Measurements from ENCODE around the gene MYO9A. TPM values are rescaled to one million over a fixed set of nuclear protein-coding genes. Genes with fewer than 3 reads are reported as not detected.

Gene MYO9A
- total and polyA plus RNA-seq, 3 experiments from 2014 or later, result 20.3 to 22.2 (median 22.0) TPM

DNA sequence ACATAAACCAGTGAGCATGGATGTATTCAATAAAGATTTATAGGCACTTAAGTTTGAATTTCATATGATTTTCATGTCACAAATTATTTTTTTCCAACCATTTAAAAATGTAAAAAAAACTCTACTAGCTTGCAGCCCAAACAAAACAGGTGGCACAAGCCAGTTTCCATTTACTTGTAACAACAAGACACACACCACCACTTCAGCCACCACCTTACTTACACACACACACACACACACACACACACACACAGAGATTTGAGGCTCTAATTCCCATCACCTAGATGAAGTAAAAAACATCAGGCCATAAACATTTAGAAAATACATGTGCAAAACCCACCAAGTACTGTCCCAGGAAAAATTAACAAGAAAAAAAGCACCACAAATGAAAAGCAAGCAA lies 25.3 kb downstream of the MYO9A start:
- no peak overlapping the region for H3K27ac ChIP-seq (ENCODE audit: low read depth, low read length)
- peak overlapping the region in 1 of 8 donors; percentile 80 for H3K27ac Mint-ChIP-seq
- H3K4me1 ChIP-seq (ENCODE audit: insufficient read depth, low read length), result no peaks in the 10 kb centered on the region
- H3K4me1 Mint-ChIP-seq, result peaks cover 6 to 10% (median 8%) of the 10 kb centered on the region in 3 donors
- H3K36me3 ChIP-seq (ENCODE audit: insufficient read depth, low read length), result no peaks in the 10 kb centered on the region
- H3K9me3 Mint-ChIP-seq, result no peaks in the 10 kb centered on the region
- no peak for DNase-seq
- H3K4me3 ChIP-seq (ENCODE audit: low read length), result no peak overlapping the region
- H3K27me3 ChIP-seq (ENCODE audit: insufficient read depth, low read length, poor library complexity, severe bottlenecking), result no peaks in the 10 kb centered on the region
- no peaks in the 10 kb centered on the region for H3K9me3 ChIP-seq (ENCODE audit: low read length)
- H3K36me3 Mint-ChIP-seq, result peaks cover 0 to 9% (median 1%) of the 10 kb centered on the region in 3 donors
- CTCF ChIA-PET, result no interaction called here
- H3K27me3 Mint-ChIP-seq, result no peaks in the 10 kb centered on the region
- no peak overlapping the region for H3K4me3 Mint-ChIP-seq
- POLR2A ChIA-PET, result no interaction called here

DNA sequence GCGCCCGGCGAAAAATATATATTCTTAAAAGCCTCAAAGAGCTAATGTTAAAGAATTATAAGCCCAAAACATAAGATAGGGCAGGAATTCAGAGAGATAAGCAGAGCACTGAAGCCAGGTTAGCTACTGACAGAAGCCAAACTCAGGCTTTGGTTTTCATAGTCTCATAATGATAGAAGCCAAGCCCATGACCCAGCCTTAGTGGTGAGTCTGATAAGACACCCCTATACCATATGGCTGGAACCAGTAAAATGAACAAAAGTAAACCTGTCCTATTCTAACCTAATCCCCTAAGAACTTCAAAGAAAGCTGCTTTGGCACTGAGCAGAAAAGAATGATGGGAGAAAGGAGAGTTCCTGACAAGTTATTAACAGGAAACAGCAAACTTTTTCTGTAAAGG lies 25.9 kb downstream of the MYO9A start:
- H3K36me3 ChIP-seq (ENCODE audit: insufficient read depth, low read length), result no peaks in the 10 kb centered on the region
- Mint-ChIP-seq H3K4me1 (peaks cover 4 to 10% (median 8%) of the 10 kb centered on the region in 3 donors), H3K4me3 (no peak overlapping the region), H3K36me3 (peaks cover 0 to 12% (median 4%) of the 10 kb centered on the region in 3 donors), H3K27ac (no peak overlapping the region), H3K27me3 (no peaks in the 10 kb centered on the region), H3K9me3 (no peaks in the 10 kb centered on the region)
- no peak for DNase-seq
- no peaks in the 10 kb centered on the region for H3K9me3 ChIP-seq (ENCODE audit: low read length)
- H3K4me3 ChIP-seq (ENCODE audit: low read length), result no peak overlapping the region
- no peak overlapping the region for H3K27ac ChIP-seq (ENCODE audit: low read depth, low read length)
- ChIA-PET CTCF (no interaction called here), POLR2A (no interaction called here)
- no peaks in the 10 kb centered on the region for H3K4me1 ChIP-seq (ENCODE audit: insufficient read depth, low read length)
- H3K27me3 ChIP-seq (ENCODE audit: insufficient read depth, low read length, poor library complexity, severe bottlenecking), result no peaks in the 10 kb centered on the region

DNA sequence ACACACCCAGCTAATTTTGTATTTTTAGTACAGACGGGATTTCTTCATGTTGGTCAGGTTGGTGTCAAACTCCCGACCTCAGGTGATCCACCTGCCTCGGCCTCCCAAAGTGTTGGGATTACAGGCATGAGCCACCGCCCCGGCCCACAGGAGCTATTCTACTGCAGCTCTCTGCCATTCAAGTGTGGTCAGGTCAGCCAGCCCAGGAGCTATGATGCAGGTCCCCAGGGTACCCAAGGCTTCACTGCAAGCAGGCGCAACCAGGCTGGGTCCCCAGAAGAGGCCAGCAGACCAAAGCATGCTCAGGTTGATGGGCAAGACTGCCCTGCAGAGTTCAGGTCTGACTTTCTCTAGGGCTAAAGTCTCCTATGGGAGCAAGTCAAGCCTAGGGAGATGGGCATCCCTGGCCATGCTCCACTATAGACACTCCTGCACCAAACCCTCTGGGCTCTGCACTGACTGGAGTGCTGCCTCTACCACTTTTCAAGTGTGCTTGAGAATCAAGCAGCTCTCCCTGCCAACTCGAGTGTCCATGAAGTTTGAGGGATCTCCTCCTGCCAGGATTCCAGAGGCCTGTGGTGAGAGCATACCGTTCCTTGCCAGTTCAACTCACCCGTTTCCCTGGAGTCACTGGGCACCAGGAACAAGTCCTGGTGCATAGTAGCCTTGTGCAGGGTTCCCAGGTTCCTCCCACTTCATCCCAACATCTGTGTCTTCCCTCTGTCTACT lies 30.9 kb downstream of the MYO9A start:
- H3K27ac ChIP-seq (ENCODE audit: low read depth, low read length), result no peak overlapping the region
- ChIA-PET CTCF (no interaction called here), POLR2A (no interaction called here)
- H3K36me3 Mint-ChIP-seq, result peaks cover 7 to 14% (median 9%) of the 10 kb centered on the region in 3 donors
- no peaks in the 10 kb centered on the region for H3K27me3 Mint-ChIP-seq
- peaks cover 0 to 9% (median 2%) of the 10 kb centered on the region in 5 donors for H3K9me3 Mint-ChIP-seq
- peaks cover 2 to 5% (median 3%) of the 10 kb centered on the region in 3 donors for H3K4me1 Mint-ChIP-seq
- no peaks in the 10 kb centered on the region for H3K27me3 ChIP-seq (ENCODE audit: insufficient read depth, low read length, poor library complexity, severe bottlenecking)
- H3K4me3 ChIP-seq (ENCODE audit: low read length), result no peak overlapping the region
- no peak overlapping the region for H3K27ac Mint-ChIP-seq
- no peak for DNase-seq
- no peaks in the 10 kb centered on the region for H3K9me3 ChIP-seq (ENCODE audit: low read length)
- H3K4me1 ChIP-seq (ENCODE audit: insufficient read depth, low read length), result no peaks in the 10 kb centered on the region
- H3K4me3 Mint-ChIP-seq, result no peak overlapping the region
- H3K36me3 ChIP-seq (ENCODE audit: insufficient read depth, low read length), result no peaks in the 10 kb centered on the region

DNA sequence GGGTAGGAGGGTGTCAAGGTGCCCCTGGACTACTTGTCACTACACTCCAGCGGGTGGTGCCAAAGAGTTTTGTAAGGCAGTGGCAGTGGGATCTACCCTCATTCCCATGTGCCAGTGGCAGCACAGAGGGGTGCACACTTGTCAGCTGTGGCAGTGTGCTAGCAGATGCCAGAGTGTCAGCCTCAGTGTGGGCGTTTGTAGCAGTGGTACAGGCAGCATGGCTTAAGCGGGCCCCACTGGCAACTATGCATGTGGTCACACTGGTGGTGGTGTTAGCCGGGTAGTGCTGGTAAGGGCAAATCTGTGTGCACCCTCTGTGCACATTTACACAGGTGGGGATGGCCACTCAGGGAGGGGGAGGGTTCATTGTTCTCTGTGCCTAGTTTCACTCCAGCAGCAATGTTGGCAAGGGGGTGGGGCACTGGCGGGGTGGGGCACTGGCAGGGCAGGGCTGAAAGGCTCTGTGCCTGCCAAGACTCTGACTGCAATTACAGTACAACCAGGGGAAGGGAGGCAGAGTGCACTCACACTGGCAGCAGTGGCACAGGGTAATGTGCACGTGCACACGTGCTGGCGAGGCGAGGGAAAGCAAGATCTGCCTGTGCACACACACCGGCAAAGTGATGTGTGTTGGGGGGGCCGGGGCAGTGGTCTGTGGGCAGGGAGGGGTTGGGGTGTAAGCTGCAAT lies 31.8 kb downstream of the MYO9A start:
- Mint-ChIP-seq H3K4me3 (no peak overlapping the region), H3K9me3 (peaks cover 0 to 9% (median 2%) of the 10 kb centered on the region in 5 donors), H3K36me3 (peaks cover 7 to 13% (median 9%) of the 10 kb centered on the region in 3 donors), H3K4me1 (no peaks in the 10 kb centered on the region), H3K27ac (no peak overlapping the region), H3K27me3 (no peaks in the 10 kb centered on the region)
- Histone ChIP-seq H3K27ac (ENCODE audit: low read depth, low read length) (no peak overlapping the region), H3K27me3 (ENCODE audit: insufficient read depth, low read length, poor library complexity, severe bottlenecking) (no peaks in the 10 kb centered on the region), H3K4me3 (ENCODE audit: low read length) (no peak overlapping the region), H3K9me3 (ENCODE audit: low read length) (no peaks in the 10 kb centered on the region), H3K36me3 (ENCODE audit: insufficient read depth, low read length) (no peaks in the 10 kb centered on the region), H3K4me1 (ENCODE audit: insufficient read depth, low read length) (no peaks in the 10 kb centered on the region)
- no peak for DNase-seq
- ChIA-PET CTCF (no interaction called here), POLR2A (no interaction called here)

DNA sequence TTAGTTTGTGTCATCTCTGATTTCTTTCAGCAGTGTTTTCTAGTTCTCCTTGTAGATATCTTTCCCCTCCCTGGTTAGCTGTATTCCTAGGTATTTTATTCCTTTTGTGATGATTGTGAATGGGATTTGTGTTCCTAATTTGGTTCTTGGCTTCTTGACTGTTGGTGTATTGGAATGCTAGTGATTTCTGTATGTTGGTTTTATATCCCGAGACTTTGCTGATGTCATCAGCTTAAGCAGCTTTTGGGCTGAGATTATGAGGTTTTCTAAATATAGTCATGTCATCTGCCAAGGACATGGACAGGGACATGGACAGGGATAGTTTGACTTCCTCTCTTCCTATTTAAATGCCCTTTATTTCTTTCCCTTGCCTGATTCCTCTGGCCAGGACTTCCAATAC lies 35.8 kb downstream of the MYO9A start:
- Mint-ChIP-seq H3K36me3 (peaks cover 3 to 9% (median 6%) of the 10 kb centered on the region in 3 donors), H3K4me3 (no peak overlapping the region), H3K4me1 (peaks cover 10 to 30% (median 26%) of the 10 kb centered on the region in 3 donors), H3K9me3 (peaks cover 0 to 9% (median 2%) of the 10 kb centered on the region in 5 donors), H3K27ac (peak overlapping the region in 1 of 8 donors; percentile 44), H3K27me3 (no peaks in the 10 kb centered on the region)
- CTCF ChIA-PET, result no interaction called here
- H3K27me3 ChIP-seq (ENCODE audit: insufficient read depth, low read length, poor library complexity, severe bottlenecking), result no peaks in the 10 kb centered on the region
- H3K36me3 ChIP-seq (ENCODE audit: insufficient read depth, low read length), result no peaks in the 10 kb centered on the region
- H3K9me3 ChIP-seq (ENCODE audit: low read length), result no peaks in the 10 kb centered on the region
- H3K4me1 ChIP-seq (ENCODE audit: insufficient read depth, low read length), result no peaks in the 10 kb centered on the region
- H3K4me3 ChIP-seq (ENCODE audit: low read length), result no peak overlapping the region
- POLR2A ChIA-PET, result no interaction called here
- no peak overlapping the region for H3K27ac ChIP-seq (ENCODE audit: low read depth, low read length)
- DNase-seq, result no peak

DNA sequence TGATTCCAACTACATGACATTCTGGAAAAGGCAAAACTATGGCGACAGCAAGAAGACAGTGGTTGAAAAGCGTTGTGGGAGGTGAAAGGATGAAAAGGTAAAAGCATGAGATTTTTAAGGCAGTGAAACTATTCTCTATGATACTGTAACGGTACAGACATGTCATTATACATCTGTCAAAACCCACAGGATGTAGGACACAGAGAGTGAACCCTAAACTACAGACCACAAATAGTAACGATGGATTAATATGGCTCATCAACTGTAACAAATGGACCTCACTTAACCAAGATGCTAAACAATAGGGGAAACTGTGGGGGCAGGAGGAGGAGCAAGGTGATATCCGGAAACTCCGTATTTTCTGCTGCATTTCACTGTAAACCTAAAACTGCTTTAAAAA lies 39.1 kb downstream of the MYO9A start:
- Mint-ChIP-seq H3K4me1 (peaks cover 19 to 47% (median 44%) of the 10 kb centered on the region in 3 donors), H3K27me3 (no peaks in the 10 kb centered on the region), H3K27ac (peak overlapping the region in 3 of 8 donors; percentile 1 to 69 (median 51)), H3K9me3 (peaks cover 0 to 9% (median 2%) of the 10 kb centered on the region in 5 donors), H3K36me3 (peaks cover 1 to 6% (median 3%) of the 10 kb centered on the region in 3 donors), H3K4me3 (peak overlapping the region in 2 of 7 donors; percentile 11)
- H3K36me3 ChIP-seq (ENCODE audit: insufficient read depth, low read length), result no peaks in the 10 kb centered on the region
- ChIA-PET POLR2A (no interaction called here), CTCF (no interaction called here)
- H3K27ac ChIP-seq (ENCODE audit: low read depth, low read length), result no peak overlapping the region
- no peaks in the 10 kb centered on the region for H3K9me3 ChIP-seq (ENCODE audit: low read length)
- no peak for DNase-seq
- no peaks in the 10 kb centered on the region for H3K27me3 ChIP-seq (ENCODE audit: insufficient read depth, low read length, poor library complexity, severe bottlenecking)
- H3K4me3 ChIP-seq (ENCODE audit: low read length), result no peak overlapping the region
- no peaks in the 10 kb centered on the region for H3K4me1 ChIP-seq (ENCODE audit: insufficient read depth, low read length)

DNA sequence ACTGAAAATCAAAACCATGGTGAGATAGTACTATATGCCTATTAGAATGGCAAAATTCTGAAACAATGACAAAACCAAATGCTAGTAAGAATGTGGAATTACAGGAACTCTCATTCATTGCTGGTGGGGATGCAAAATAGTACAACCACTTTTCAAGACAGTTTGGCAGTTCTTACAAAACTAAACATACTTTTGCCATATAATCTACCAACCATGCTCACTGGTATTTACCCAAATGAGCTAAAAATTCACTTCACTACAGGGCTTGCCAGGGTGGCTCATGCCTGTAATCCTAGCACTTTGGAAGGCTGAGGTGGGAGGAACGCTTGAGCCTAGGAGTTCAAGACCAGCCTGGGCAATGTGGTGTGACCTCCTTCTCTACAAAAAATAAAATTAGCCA lies 40.0 kb downstream of the MYO9A start:
- Histone ChIP-seq H3K4me3 (ENCODE audit: low read length) (no peak overlapping the region), H3K4me1 (ENCODE audit: insufficient read depth, low read length) (no peaks in the 10 kb centered on the region), H3K27me3 (ENCODE audit: insufficient read depth, low read length, poor library complexity, severe bottlenecking) (no peaks in the 10 kb centered on the region), H3K27ac (ENCODE audit: low read depth, low read length) (no peak overlapping the region), H3K9me3 (ENCODE audit: low read length) (no peaks in the 10 kb centered on the region), H3K36me3 (ENCODE audit: insufficient read depth, low read length) (no peaks in the 10 kb centered on the region)
- Mint-ChIP-seq H3K4me1 (peaks cover 19 to 54% (median 44%) of the 10 kb centered on the region in 3 donors), H3K9me3 (peaks cover 0 to 5% (median under 1%) of the 10 kb centered on the region in 5 donors), H3K27me3 (no peaks in the 10 kb centered on the region), H3K4me3 (no peak overlapping the region), H3K27ac (peak overlapping the region in 2 of 8 donors; percentile 34 to 64), H3K36me3 (peaks cover 0 to 6% (median 3%) of the 10 kb centered on the region in 3 donors)
- ChIA-PET POLR2A (no interaction called here), CTCF (no interaction called here)
- no peak for DNase-seq

DNA sequence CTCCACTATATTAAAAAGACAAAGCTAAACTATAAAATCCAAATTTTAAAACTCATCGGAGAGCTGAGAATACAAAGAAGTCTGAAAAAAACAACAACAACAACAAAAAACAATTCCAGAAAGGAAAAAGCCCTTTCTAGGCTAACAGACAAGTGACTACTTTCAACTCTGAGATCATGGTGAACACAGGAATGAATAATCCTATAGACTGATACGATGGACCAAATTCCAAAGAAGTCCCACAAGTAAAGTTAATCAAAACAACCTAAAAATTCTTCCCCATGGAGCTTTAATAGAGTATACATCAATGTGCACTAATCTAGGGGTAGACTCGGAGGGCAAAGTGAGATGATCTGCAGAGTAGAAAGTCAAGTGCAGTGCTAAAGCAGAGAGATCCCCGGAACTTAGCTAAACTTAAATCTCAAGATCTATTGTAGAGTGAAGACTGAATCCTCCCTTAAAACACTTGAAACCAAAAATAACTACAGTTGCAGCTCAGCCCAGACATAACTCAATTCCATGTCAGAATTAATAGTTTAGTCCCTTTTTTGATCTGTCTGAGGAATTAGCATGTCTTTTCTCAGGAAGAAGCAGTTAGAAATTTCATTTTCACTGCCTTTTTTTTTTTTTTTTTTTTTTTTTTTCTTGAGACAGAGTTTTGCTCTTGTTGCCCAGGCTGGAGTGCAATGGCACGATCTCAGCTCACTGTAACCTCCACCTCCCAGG lies 43.5 kb downstream of the MYO9A start:
- Mint-ChIP-seq H3K27ac (no peak overlapping the region), H3K9me3 (no peaks in the 10 kb centered on the region), H3K27me3 (peaks cover 0 to 2% of the 10 kb centered on the region in 2 donors), H3K36me3 (peaks cover 0 to 6% (median 3%) of the 10 kb centered on the region in 3 donors), H3K4me3 (peak overlapping the region in 1 of 7 donors; percentile 52), H3K4me1 (peaks cover 30 to 61% (median 47%) of the 10 kb centered on the region in 3 donors)
- no peaks in the 10 kb centered on the region for H3K36me3 ChIP-seq (ENCODE audit: insufficient read depth, low read length)
- H3K9me3 ChIP-seq (ENCODE audit: low read length), result no peaks in the 10 kb centered on the region
- no peaks in the 10 kb centered on the region for H3K4me1 ChIP-seq (ENCODE audit: insufficient read depth, low read length)
- ChIA-PET CTCF (no interaction called here), POLR2A (no interaction called here)
- no peaks in the 10 kb centered on the region for H3K27me3 ChIP-seq (ENCODE audit: insufficient read depth, low read length, poor library complexity, severe bottlenecking)
- DNase-seq, result no peak
- H3K4me3 ChIP-seq (ENCODE audit: low read length), result no peak overlapping the region
- no peak overlapping the region for H3K27ac ChIP-seq (ENCODE audit: low read depth, low read length)
